Fibroblast of lung (primary cell): Measurements from ENCODE around the gene BLOC1S3. TPM values are rescaled to one million over a fixed set of nuclear protein-coding genes. Genes with fewer than 3 reads are reported as not detected.
A peak's percentile ranks its signal among the peaks of the same experiment; 100 is the strongest.

Experiments
- DNase-seq, 2 donors: peaks; one replicate each; pipeline versions ENCODE4 v3.0.0 to v3.0.0-alpha.2; 2010; ENCODE audit warnings: low read depth in 2 of 2
- H2AFZ ChIP-seq: 2 replicates; pipeline ENCODE4 v1.5.1; 2012; ENCODE audit warnings: low read length, control low read depth, inconsistent platforms
- H3K27ac ChIP-seq: 2 replicates; pipeline ENCODE4 v1.5.1; 2011; ENCODE audit warnings: low read length, control low read depth; ENCODE audit not compliant: insufficient read depth
- H3K27me3 ChIP-seq: 2 replicates; pipeline ENCODE4 v1.5.1; 2011; ENCODE audit warnings: mild to moderate bottlenecking, low read length; ENCODE audit not compliant: control insufficient read depth, insufficient read depth
- H3K36me3 ChIP-seq: 2 replicates; pipeline ENCODE4 v1.5.1; 2011; ENCODE audit warnings: low read length; ENCODE audit not compliant: control insufficient read depth, insufficient read depth
- H3K4me1 ChIP-seq: 2 replicates; pipeline ENCODE4 v1.5.1; 2011; ENCODE audit warnings: low read length; ENCODE audit not compliant: control insufficient read depth, insufficient read depth; ENCODE audit errors: extremely low read depth
- H3K4me2 ChIP-seq: 2 replicates; pipeline ENCODE4 v1.5.1; 2011; ENCODE audit warnings: low read length, control low read depth; ENCODE audit not compliant: insufficient read depth; ENCODE audit errors: extremely low read depth
- H3K4me3 ChIP-seq, 4 experiments: fragments of 200-600 bp in 1 of 4; sonication (generic) in 1 of 4; replicated peaks in 1 of 4; 2 replicates each; pipeline ENCODE4 v1.5.1; 2011 to 2016; ENCODE audit warnings: low read length in 4 of 4, low read depth in 3 of 4, mild to moderate bottlenecking in 3 of 4, control low read depth in 2 of 4, inconsistent platforms in 1 of 4, mixed read lengths in 1 of 4; ENCODE audit not compliant: insufficient read depth in 1 of 4; ENCODE audit errors: control extremely low read depth in 1 of 4
- H3K79me2 ChIP-seq: 2 replicates; pipeline ENCODE4 v1.5.1; 2012; ENCODE audit warnings: mild to moderate bottlenecking, low read length, inconsistent platforms; ENCODE audit not compliant: control insufficient read depth, insufficient read depth
- H3K9ac ChIP-seq: 2 replicates; pipeline ENCODE4 v1.5.1; 2011; ENCODE audit warnings: mild to moderate bottlenecking, low read length, control low read depth; ENCODE audit not compliant: insufficient read depth
- H3K9me3 ChIP-seq: 2 replicates; pipeline ENCODE4 v1.5.1; 2012; ENCODE audit warnings: low read depth, low read length; ENCODE audit not compliant: control insufficient read depth, insufficient read depth
- H4K20me1 ChIP-seq: 2 replicates; pipeline ENCODE4 v1.5.1; 2011; ENCODE audit warnings: low read length; ENCODE audit not compliant: control insufficient read depth, insufficient read depth; ENCODE audit errors: extremely low read depth
- CTCF ChIP-seq, 2 donors: IDR thresholded peaks in 1 of 2; conservative IDR thresholded peaks in 1 of 2; 1 replicate in 1 of 2; 2 replicates in 1 of 2; pipeline ENCODE4 v1.5.1; 2011 to 2012; ENCODE audit warnings: low read length in 2 of 2, control low read depth in 1 of 2, inconsistent platforms in 1 of 2, low read depth in 1 of 2, mild to moderate bottlenecking in 1 of 2
- EZH2 ChIP-seq: IDR thresholded peaks from 2 replicates; pipeline ENCODE4 v1.5.1; 2012; ENCODE audit warnings: low read length, control low read depth, mild to moderate bottlenecking; ENCODE audit errors: missing control alignments
- polyA plus RNA-seq, 2 donors: library from polyadenylated mRNA; depleted of rRNA in 1 of 2; stranded (reverse) in 1 of 2; unstranded in 1 of 2; fragments of >200 nt; gene quantifications; 2 replicates each; pipeline ENCODE4 v1.2.1, GENCODE V29; 2011 to 2012; ENCODE audit warnings: missing spikeins in 1 of 2
- total RNA-seq: library from RNA; depleted of rRNA; stranded (reverse); fragments of >200 nt; gene quantifications from 2 replicates; pipeline ENCODE4 v1.2.1, GENCODE V29; 2014

BLOC1S3 gene
- total and polyA plus RNA-seq, 2 donors (not counting 1 experiment from before 2014, with no cell fraction given) = 3.8 to 5.6 TPM

- H3K9ac ChIP-seq = no peak overlapping the region
- H3K36me3 ChIP-seq = peaks cover 3% of the 10 kb centered on the region
- H3K4me3 ChIP-seq = no peak overlapping the region
- no peaks in the 10 kb centered on the region for H3K9me3 ChIP-seq
- H3K4me2 ChIP-seq = no peak overlapping the region
- no peaks in the 10 kb centered on the region for H3K4me1 ChIP-seq
- H3K27me3 ChIP-seq = no peaks in the 10 kb centered on the region
- no peaks in the 10 kb centered on the region for H4K20me1 ChIP-seq
- TF ChIP-seq CTCF (conservative IDR thresholded peaks at IDR 0.05 in 1 of 2, IDR thresholded peaks at IDR 0.05 in 1 of 2; ENCODE audit: low read depth in 1 of 2, low read length in 2 of 2) (no peak), EZH2 (no peak)
- no peak overlapping the region for H2AFZ ChIP-seq
- peaks cover 23% of the 10 kb centered on the region for H3K79me2 ChIP-seq
- H3K27ac ChIP-seq = no peak overlapping the region
- DNase-seq = peak in 1 of 2 donors; percentile 24
Measured at GRCh38 chr19:45130888-45131615, 47.5 kb upstream of the BLOC1S3 start.

GRCh38 chr19:45133661-45134060 is 44.9 kb upstream of the BLOC1S3 start:
- TF ChIP-seq CTCF (conservative IDR thresholded peaks at IDR 0.05 in 1 of 2, IDR thresholded peaks at IDR 0.05 in 1 of 2; ENCODE audit: low read depth in 1 of 2, low read length in 2 of 2) (no peak), EZH2 (no peak)
- peaks cover 6% of the 10 kb centered on the region for H3K4me1 ChIP-seq
- H3K4me3 ChIP-seq = no peak overlapping the region
- no peaks in the 10 kb centered on the region for H3K27me3 ChIP-seq
- H3K9me3 ChIP-seq = no peaks in the 10 kb centered on the region
- H3K4me2 ChIP-seq = no peak overlapping the region
- peaks cover 3% of the 10 kb centered on the region for H3K36me3 ChIP-seq
- no peak overlapping the region for H3K9ac ChIP-seq
- no peak overlapping the region for H2AFZ ChIP-seq
- no peaks in the 10 kb centered on the region for H4K20me1 ChIP-seq
- peaks cover 9% of the 10 kb centered on the region for H3K79me2 ChIP-seq
- H3K27ac ChIP-seq = no peak overlapping the region
- no peak for DNase-seq

- H3K27me3 ChIP-seq = no peaks in the 10 kb centered on the region
- TF ChIP-seq CTCF (conservative IDR thresholded peaks at IDR 0.05 in 1 of 2, IDR thresholded peaks at IDR 0.05 in 1 of 2; ENCODE audit: low read depth in 1 of 2, low read length in 2 of 2) (no peak), EZH2 (no peak)
- H3K4me3 ChIP-seq = no peak overlapping the region
- peaks cover under 1% of the 10 kb centered on the region for H3K79me2 ChIP-seq
- no peak overlapping the region for H3K27ac ChIP-seq
- no peak for DNase-seq
- peaks cover 6% of the 10 kb centered on the region for H3K4me1 ChIP-seq
- H4K20me1 ChIP-seq = no peaks in the 10 kb centered on the region
- no peaks in the 10 kb centered on the region for H3K9me3 ChIP-seq
- no peaks in the 10 kb centered on the region for H3K36me3 ChIP-seq
- H3K9ac ChIP-seq = no peak overlapping the region
- H2AFZ ChIP-seq = no peak overlapping the region
- no peak overlapping the region for H3K4me2 ChIP-seq
Measured at GRCh38 chr19:45135176-45135885, 43.3 kb upstream of the BLOC1S3 start.
